A673 (cell line): ENCODE data around the gene FLT4. TPM values are rescaled to one million over a fixed set of nuclear protein-coding genes. Genes with fewer than 3 reads are reported as not detected.

Source experiments
- BruUV-seq: library from RNA; stranded (reverse); fragments of 400-500 nt; replicated peaks from 2 replicates; lab custom pipeline; 2021; lab: Mats Ljungman, UMichigan
- CTCF ChIA-PET: fragments of 300-600 bp; sonication (Branson Sonifier 250); formaldehyde crosslinking; loops from one replicate; lab custom pipeline; 2022; ENCODE audit warnings: antibody characterized with exemption; lab: Charles Lee
- POLR2A ChIA-PET: fragments of 300-600 bp; sonication (Branson Sonifier 250); formaldehyde crosslinking; loops from one replicate; lab custom pipeline; 2022; ENCODE audit warnings: antibody characterized with exemption; ENCODE audit not compliant: low non-redundant PET; lab: Charles Lee
- DNase-seq: peaks from one replicate; pipeline ENCODE4 v3.0.0-alpha.2; 2015; ENCODE audit warnings: low spot score
- H3K27ac ChIP-seq: fragments of 200-600 bp; sonication (generic); 2 replicates; pipeline ENCODE4 v1.5.1; 2016; ENCODE audit warnings: mixed run types, low read depth, mild to moderate bottlenecking, mixed read lengths, antibody characterized with exemption, low read length; ENCODE audit not compliant: poor library complexity, severe bottlenecking
- H3K27me3 ChIP-seq: fragments of 200-600 bp; sonication (generic); replicated peaks from 2 replicates; pipeline ENCODE4 v1.6.1; 2017; ENCODE audit warnings: mixed run types, low read depth, mild to moderate bottlenecking, mixed read lengths, antibody characterized with exemption, low read length; ENCODE audit not compliant: insufficient read depth, poor library complexity
- H3K36me3 ChIP-seq: fragments of 200-600 bp; sonication (generic); 2 replicates; pipeline ENCODE4 v1.6.1; 2016; ENCODE audit warnings: mixed run types, mild to moderate bottlenecking, mixed read lengths, antibody characterized with exemption, low read length; ENCODE audit not compliant: insufficient read depth, poor library complexity, severe bottlenecking
- H3K4me1 ChIP-seq: fragments of 200-600 bp; sonication (generic); 2 replicates; pipeline ENCODE4 v1.6.1; 2017; ENCODE audit warnings: mixed run types, mild to moderate bottlenecking, mixed read lengths, antibody characterized with exemption, low read length; ENCODE audit not compliant: insufficient read depth, poor library complexity, severe bottlenecking
- H3K4me3 ChIP-seq: fragments of 200-600 bp; sonication (generic); 2 replicates; pipeline ENCODE4 v1.5.1; 2016; ENCODE audit warnings: low read depth, mixed run types, mild to moderate bottlenecking, mixed read lengths, low read length; ENCODE audit not compliant: poor library complexity, severe bottlenecking
- H3K9me3 ChIP-seq: fragments of 200-600 bp; sonication (generic); 2 replicates; pipeline ENCODE4 v1.6.1; 2016; ENCODE audit warnings: mixed run types, low read depth, mild to moderate bottlenecking, mixed read lengths, antibody characterized with exemption, low read length; ENCODE audit not compliant: poor library complexity, severe bottlenecking
- CTCF ChIP-seq: fragments of 300-800, 200-600 bp; sonication (generic); conservative IDR thresholded peaks from 2 replicates; pipeline ENCODE4 v1.5.1; 2017; ENCODE audit warnings: low read depth, mild to moderate bottlenecking, antibody characterized with exemption, low read length, moderate library complexity, mixed read lengths
- EZH2 ChIP-seq: fragments of 200-600 bp; sonication (generic); IDR thresholded peaks from 2 replicates; pipeline ENCODE4 v1.6.1; 2017; ENCODE audit warnings: borderline replicate concordance, low read depth, mild to moderate bottlenecking, mixed read lengths, antibody characterized with exemption, low read length; ENCODE audit not compliant: poor library complexity, severe bottlenecking
- intact Hi-C: fragments of 100-400 bp; cut with micrococcal nuclease; formaldehyde crosslinking; loops from one replicate; pipeline ENCODE4 v1.10.0; 2022; ENCODE audit not compliant: unreplicated experiment
- total RNA-seq: library from RNA; stranded (reverse); gene quantifications from 2 replicates; pipeline ENCODE4 v1.2.3, GENCODE V29; 2021

FLT4 gene
- total RNA-seq, 1 experiment from 2014 or later, result 8.6 TPM

- intact Hi-C loops, result no loop called here
- Histone ChIP-seq H3K4me3 (no peak overlapping the region), H3K9me3 (no peaks in the 10 kb centered on the region), H3K36me3 (no peaks in the 10 kb centered on the region), H3K27me3 (no peaks in the 10 kb centered on the region), H3K27ac (no peak overlapping the region), H3K4me1 (peaks cover 12% of the 10 kb centered on the region)
- ChIA-PET CTCF (no interaction called here), POLR2A (no interaction called here)
- DNase-seq, result no peak
- TF ChIP-seq EZH2, result no peak
- BruUV-seq, result no TSS peak
Measured at GRCh38 chr5:180626661-180627385, 22.6 kb downstream of the FLT4 start.

DNA sequence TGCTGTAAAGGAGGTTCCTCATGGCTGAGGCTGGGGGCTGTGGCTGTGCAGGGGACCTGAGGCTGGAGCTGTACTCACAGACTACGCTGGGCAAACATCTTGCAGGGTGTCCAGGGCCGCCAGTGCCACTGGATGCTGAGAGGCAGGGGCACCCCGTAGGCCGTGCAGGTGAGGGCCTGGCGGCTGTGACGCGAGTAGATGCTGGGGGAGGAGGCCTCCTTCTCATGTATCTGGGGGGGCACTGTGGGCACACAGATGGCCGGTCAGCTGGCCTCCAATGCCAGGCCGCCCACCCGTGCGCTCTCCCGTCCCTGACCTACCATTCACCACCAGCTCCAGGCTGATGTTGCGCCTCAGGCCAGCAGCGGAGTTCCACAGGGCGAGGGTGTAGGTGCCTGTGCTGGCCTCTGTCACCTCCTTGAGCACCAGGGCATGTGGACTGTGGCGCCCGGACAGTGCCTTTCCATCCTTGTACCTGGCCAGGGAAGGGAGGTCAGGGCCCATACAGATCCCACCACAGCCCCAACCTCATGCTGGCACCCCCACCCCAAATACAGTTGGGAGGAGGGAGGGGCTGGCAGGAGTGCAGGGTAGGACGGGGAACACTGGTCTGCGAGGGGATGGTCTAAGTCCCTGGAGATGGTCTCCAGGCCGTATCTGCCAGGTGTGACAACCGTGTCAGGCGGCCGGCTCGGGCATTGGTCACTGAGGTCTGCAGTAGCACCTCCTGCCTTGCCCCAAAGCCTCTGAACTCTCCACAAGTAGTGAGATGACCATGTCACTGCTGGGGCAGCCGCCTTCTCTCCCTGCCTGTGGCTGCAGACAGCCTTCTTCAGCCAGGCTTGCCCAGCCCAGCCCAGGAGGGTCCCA, 23.4 kb downstream of the FLT4 start:
- Histone ChIP-seq H3K9me3 (no peaks in the 10 kb centered on the region), H3K4me3 (no peak overlapping the region), H3K4me1 (peaks cover 12% of the 10 kb centered on the region), H3K27me3 (no peaks in the 10 kb centered on the region), H3K36me3 (no peaks in the 10 kb centered on the region), H3K27ac (no peak overlapping the region)
- TF ChIP-seq EZH2 (no peak), CTCF (no peak)
- no peak for DNase-seq
- ChIA-PET POLR2A (no interaction called here), CTCF (no interaction called here)
- no TSS peak for BruUV-seq
- intact Hi-C loops, result no loop called here

- Histone ChIP-seq H3K4me1 (peaks cover 12% of the 10 kb centered on the region), H3K9me3 (no peaks in the 10 kb centered on the region), H3K27me3 (no peaks in the 10 kb centered on the region), H3K27ac (no peak overlapping the region), H3K4me3 (no peak overlapping the region), H3K36me3 (no peaks in the 10 kb centered on the region)
- BruUV-seq, result no TSS peak
- DNase-seq, result no peak
- intact Hi-C loops, result no loop called here
- POLR2A ChIA-PET, result no interaction called here
- CTCF ChIA-PET, result no interaction called here
- TF ChIP-seq CTCF, result no peak
- TF ChIP-seq EZH2, result no peak
Measured at GRCh38 chr5:180625125-180625790, 24.1 kb downstream of the FLT4 start.
